Umbilical cord (tissue), 1 donor: ENCODE measurements around the gene C2orf81. TPM values are rescaled to one million over a fixed set of nuclear protein-coding genes. Genes with fewer than 3 reads are reported as not detected.

ENCODE experiments used
- total RNA-seq: library from RNA; depleted of rRNA; stranded (reverse); fragments of >200 nt; gene quantifications from one replicate; pipeline ENCODE4 v1.2.3, GENCODE V29; 2014; ENCODE audit warnings: low replicate concordance; ENCODE audit not compliant: insufficient read depth

Gene C2orf81
- total RNA-seq, 1 donor from 2014 or later = 1.4 TPM

Other genes with a start within 250 kb of the C2orf81 start
- 112 TPM for gene MOB1A, start 242.7 kb downstream of the C2orf81 start, total RNA-seq
- gene MTHFD2, start 223.0 kb downstream of the C2orf81 start, total RNA-seq = 45.3 TPM
- gene SLC4A5, start 78.2 kb downstream of the C2orf81 start, total RNA-seq = 3.6 TPM
- 49.8 TPM for gene DCTN1, start 41.3 kb downstream of the C2orf81 start, total RNA-seq
- 14.2 TPM for gene WDR54, start 111 bp upstream of the C2orf81 start, total RNA-seq
- gene RTKN, start 20.3 kb upstream of the C2orf81 start, total RNA-seq = 17.3 TPM
- 21.7 TPM for gene INO80B, start 33.5 kb upstream of the C2orf81 start, total RNA-seq
- 29.4 TPM for gene WBP1, start 36.8 kb upstream of the C2orf81 start, total RNA-seq
- gene MOGS, start 43.8 kb upstream of the C2orf81 start, total RNA-seq = 40.4 TPM
- gene MRPL53, start 51.1 kb upstream of the C2orf81 start, total RNA-seq = 47.4 TPM
- 35.2 TPM for gene CCDC142, start 61.4 kb upstream of the C2orf81 start, total RNA-seq
- gene TTC31, start 61.5 kb upstream of the C2orf81 start, total RNA-seq = 21.7 TPM
- gene LBX2, start 78.0 kb upstream of the C2orf81 start, total RNA-seq = not detected
- 13.5 TPM for gene PCGF1, start 86.1 kb upstream of the C2orf81 start, total RNA-seq
- not detected for gene TLX2, start 92.8 kb upstream of the C2orf81 start, total RNA-seq
- 0.24 TPM for gene DQX1, start 104.6 kb upstream of the C2orf81 start, total RNA-seq
- 41.9 TPM for gene AUP1, start 108.1 kb upstream of the C2orf81 start, total RNA-seq
- gene HTRA2, start 108.3 kb upstream of the C2orf81 start, total RNA-seq = 49.4 TPM
- gene LOXL3, start 132.3 kb upstream of the C2orf81 start, total RNA-seq = 68.1 TPM
- 12.0 TPM for gene DOK1, start 133.1 kb upstream of the C2orf81 start, total RNA-seq
- 1.9 TPM for gene M1AP, start 226.7 kb upstream of the C2orf81 start, total RNA-seq
- gene SEMA4F, start 232.6 kb upstream of the C2orf81 start, total RNA-seq = 26.5 TPM